GM23248 (cell line): Measurements from ENCODE around the gene RABGAP1L. TPM values are rescaled to one million over a fixed set of nuclear protein-coding genes. Genes with fewer than 3 reads are reported as not detected.

Source experiments
- DNase-seq: peaks from one replicate; pipeline ENCODE4 v3.0.0-alpha.2; 2015
- H2AFZ ChIP-seq: fragments of 200-600 bp; sonication (generic); 2 replicates; pipeline ENCODE4 v1.6.1; 2016; ENCODE audit warnings: antibody characterized with exemption
- H3F3A ChIP-seq: fragments of 200-600 bp; sonication (generic); 2 replicates; pipeline ENCODE4 v1.6.1; 2016; ENCODE audit warnings: mild to moderate bottlenecking, antibody characterized with exemption, mixed run types; ENCODE audit not compliant: insufficient read depth
- H3K27ac ChIP-seq: fragments of 200-600 bp; sonication (generic); 2 replicates; pipeline ENCODE4 v1.5.1; 2016; ENCODE audit warnings: mild to moderate bottlenecking
- H3K27me3 ChIP-seq: fragments of 200-600 bp; sonication (generic); replicated peaks from 2 replicates; pipeline ENCODE4 v1.6.1; 2016; ENCODE audit warnings: mild to moderate bottlenecking; ENCODE audit not compliant: insufficient read depth
- H3K36me3 ChIP-seq: fragments of 200-600 bp; sonication (generic); 2 replicates; pipeline ENCODE4 v1.6.1; 2016; ENCODE audit warnings: low read depth, mild to moderate bottlenecking
- H3K4me1 ChIP-seq: fragments of 200-600 bp; sonication (generic); 2 replicates; pipeline ENCODE4 v1.6.1; 2016; ENCODE audit warnings: mild to moderate bottlenecking; ENCODE audit not compliant: insufficient read depth
- H3K4me2 ChIP-seq: fragments of 200-600 bp; sonication (generic); one replicate; pipeline ENCODE4 v1.6.1; 2016; ENCODE audit warnings: mild to moderate bottlenecking; ENCODE audit not compliant: unreplicated experiment
- H3K4me3 ChIP-seq: fragments of 200-600 bp; sonication (generic); 2 replicates; pipeline ENCODE4 v1.5.1; 2016; ENCODE audit warnings: mild to moderate bottlenecking
- H3K79me2 ChIP-seq: fragments of 200-600 bp; sonication (generic); 2 replicates; pipeline ENCODE4 v1.6.1; 2016; ENCODE audit warnings: mild to moderate bottlenecking; ENCODE audit not compliant: insufficient read depth
- H3K9ac ChIP-seq: fragments of 200-600 bp; sonication (generic); 2 replicates; pipeline ENCODE4 v1.6.1; 2016; ENCODE audit warnings: mild to moderate bottlenecking
- H3K9me2 ChIP-seq: fragments of 200-600 bp; sonication (generic); 2 replicates; pipeline ENCODE4 v1.6.1; 2016; ENCODE audit warnings: mixed run types, mild to moderate bottlenecking, moderate library complexity; ENCODE audit not compliant: insufficient read depth
- H3K9me3 ChIP-seq: fragments of 200-600 bp; sonication (generic); one replicate; pipeline ENCODE4 v1.6.1; 2017; ENCODE audit warnings: low read depth
- H4K20me1 ChIP-seq: fragments of 200-600 bp; sonication (generic); 2 replicates; pipeline ENCODE4 v1.6.0; 2016; ENCODE audit not compliant: insufficient read depth
- EZH2 ChIP-seq: fragments of 200-600 bp; sonication (generic); IDR thresholded peaks from 2 replicates; pipeline ENCODE4 v1.6.1; 2018; ENCODE audit warnings: antibody characterized with exemption, mild to moderate bottlenecking; ENCODE audit not compliant: insufficient read depth, poor library complexity, severe bottlenecking
- EZH2phosphoT487 ChIP-seq: fragments of 200-600 bp; sonication (generic); IDR thresholded peaks from 2 replicates; pipeline ENCODE4 v1.6.1; 2018; ENCODE audit warnings: antibody characterized with exemption, moderate library complexity, mild to moderate bottlenecking, low read depth; ENCODE audit not compliant: insufficient read depth
- WGBS, 2 experiments: methylation state at CpG; one replicate each; pipeline ENCODE4 v1.1.6; 2015 to 2017; ENCODE audit warnings: low lambda C conversion rate in 2 of 2, low coverage in 1 of 2; ENCODE audit errors: missing lambda C conversion rate in 2 of 2; 5-methylcytosine and 5-hydroxymethylcytosine counted together
- in situ Hi-C: fragments of 300-500 bp; cut with MboI; formaldehyde crosslinking; loops from 2 replicates; pipeline ENCODE4 v1.15.0; 2020
- polyA plus RNA-seq: library from polyadenylated mRNA; unstranded; fragments of >200 nt; fragmentation: Nextera tagmentation; extraction: Ambion mirVana; gene quantifications from 2 replicates; pipeline ENCODE4 v1.2.1, GENCODE V29; 2016
- total RNA-seq: library from RNA; depleted of rRNA; stranded (reverse); fragments of >200 nt; shearing (Covaris generic); gene quantifications from 2 replicates; pipeline ENCODE4 v1.2.3, GENCODE V29; 2014

RABGAP1L gene
- total and polyA plus RNA-seq, 2 experiments from 2014 or later, result 13.7 to 21.6 TPM

- H3K27me3 ChIP-seq, result no peaks in the 10 kb centered on the region
- 94 to 95% methylated on average over 7 of the region's 7 CpGs for WGBS, 2 experiments
- in situ Hi-C loops, result no loop called here
- 0 out of 2 replicates have a peak, but pooled peaks cover 2% of the 10 kb centered on the region for H3K4me1 ChIP-seq
- no peak overlapping the region for H3K27ac ChIP-seq
- no peaks in the 10 kb centered on the region for H4K20me1 ChIP-seq
- no peaks in the 10 kb centered on the region for H3K9me3 ChIP-seq
- H3K9me2 ChIP-seq, result no peaks in the 10 kb centered on the region
- H3K36me3 ChIP-seq, result no peaks in the 10 kb centered on the region
- H3K79me2 ChIP-seq, result no peaks in the 10 kb centered on the region
- DNase-seq, result no peak
- H3K9ac ChIP-seq, result no peak overlapping the region
- no peak overlapping the region for H2AFZ ChIP-seq
- no peaks in the 10 kb centered on the region for H3F3A ChIP-seq
- no peak overlapping the region for H3K4me3 ChIP-seq
- no peak overlapping the region for H3K4me2 ChIP-seq
- no peak for TF ChIP-seq EZH2phosphoT487
- TF ChIP-seq EZH2, result no peak
Observed at GRCh38 chr1:174678657-174679056, 519.3 kb downstream of the RABGAP1L start.

GRCh38 chr1:174680101-174680500 is 520.8 kb downstream of the RABGAP1L start:
- TF ChIP-seq EZH2phosphoT487 (no peak), EZH2 (no peak)
- DNase-seq, result no peak
- no peak overlapping the region for H3K4me3 ChIP-seq
- H2AFZ ChIP-seq, result no peak overlapping the region
- H3K36me3 ChIP-seq, result no peaks in the 10 kb centered on the region
- in situ Hi-C loops, result no loop called here
- 0 out of 2 replicates have a peak, but pooled peaks cover 2% of the 10 kb centered on the region for H3K4me1 ChIP-seq
- H3F3A ChIP-seq, result no peaks in the 10 kb centered on the region
- WGBS, 2 experiments, result 79 to 84% methylated on average over 3 of the region's 3 CpGs
- no peak overlapping the region for H3K27ac ChIP-seq
- H3K9me2 ChIP-seq, result no peaks in the 10 kb centered on the region
- no peak overlapping the region for H3K9ac ChIP-seq
- H3K79me2 ChIP-seq, result no peaks in the 10 kb centered on the region
- no peaks in the 10 kb centered on the region for H4K20me1 ChIP-seq
- H3K4me2 ChIP-seq, result no peak overlapping the region
- no peaks in the 10 kb centered on the region for H3K27me3 ChIP-seq
- no peaks in the 10 kb centered on the region for H3K9me3 ChIP-seq

GRCh38 chr1:174682419-174683008 is 523.2 kb downstream of the RABGAP1L start:
- no peak overlapping the region for H3K27ac ChIP-seq
- 39 to 47% methylated on average over 2 of the region's 2 CpGs for WGBS, 2 experiments
- H3K9me3 ChIP-seq, result no peaks in the 10 kb centered on the region
- in situ Hi-C loops, result no loop called here
- no peaks in the 10 kb centered on the region for H3K9me2 ChIP-seq
- H4K20me1 ChIP-seq, result no peaks in the 10 kb centered on the region
- H3K79me2 ChIP-seq, result no peaks in the 10 kb centered on the region
- H3K4me1 ChIP-seq, result 0 out of 2 replicates have a peak, but pooled peaks cover 2% of the 10 kb centered on the region
- peak; percentile 52 for DNase-seq
- no peak overlapping the region for H3K4me2 ChIP-seq
- H3K9ac ChIP-seq, result no peak overlapping the region
- no peaks in the 10 kb centered on the region for H3F3A ChIP-seq
- H2AFZ ChIP-seq, result no peak overlapping the region
- H3K27me3 ChIP-seq, result no peaks in the 10 kb centered on the region
- H3K36me3 ChIP-seq, result no peaks in the 10 kb centered on the region
- no peak overlapping the region for H3K4me3 ChIP-seq
- TF ChIP-seq EZH2phosphoT487, result no peak
- TF ChIP-seq EZH2, result no peak

- H3K27me3 ChIP-seq, result no peaks in the 10 kb centered on the region
- H3K4me2 ChIP-seq, result no peak overlapping the region
- H3K79me2 ChIP-seq, result no peaks in the 10 kb centered on the region
- H3K9me2 ChIP-seq, result no peaks in the 10 kb centered on the region
- H3F3A ChIP-seq, result no peaks in the 10 kb centered on the region
- no peaks in the 10 kb centered on the region for H4K20me1 ChIP-seq
- H2AFZ ChIP-seq, result no peak overlapping the region
- H3K27ac ChIP-seq, result no peak overlapping the region
- TF ChIP-seq EZH2, result no peak
- no peak for TF ChIP-seq EZH2phosphoT487
- no peak overlapping the region for H3K9ac ChIP-seq
- H3K4me1 ChIP-seq, result 0 out of 2 replicates have a peak, but pooled peaks cover 2% of the 10 kb centered on the region
- DNase-seq, result no peak
- H3K4me3 ChIP-seq, result no peak overlapping the region
- no peaks in the 10 kb centered on the region for H3K9me3 ChIP-seq
- no peaks in the 10 kb centered on the region for H3K36me3 ChIP-seq
- in situ Hi-C loops, result no loop called here
Observed at GRCh38 chr1:174686213-174686612, 526.9 kb downstream of the RABGAP1L start.

GRCh38 chr1:174689524-174689923 is 530.2 kb downstream of the RABGAP1L start:
- no peak overlapping the region for H3K27ac ChIP-seq
- H3K9me2 ChIP-seq, result no peaks in the 10 kb centered on the region
- H3K9ac ChIP-seq, result no peak overlapping the region
- in situ Hi-C loops, result no loop called here
- no peaks in the 10 kb centered on the region for H3K79me2 ChIP-seq
- 53 to 67% methylated on average over 1 of the region's 1 CpG for WGBS, 2 experiments
- TF ChIP-seq EZH2 (no peak), EZH2phosphoT487 (no peak)
- no peaks in the 10 kb centered on the region for H3F3A ChIP-seq
- no peak overlapping the region for H2AFZ ChIP-seq
- no peaks in the 10 kb centered on the region for H4K20me1 ChIP-seq
- no peaks in the 10 kb centered on the region for H3K36me3 ChIP-seq
- no peaks in the 10 kb centered on the region for H3K27me3 ChIP-seq
- H3K4me1 ChIP-seq, result 0 out of 2 replicates have a peak, but pooled peaks cover 6% of the 10 kb centered on the region
- no peaks in the 10 kb centered on the region for H3K9me3 ChIP-seq
- no peak for DNase-seq
- H3K4me3 ChIP-seq, result no peak overlapping the region
- no peak overlapping the region for H3K4me2 ChIP-seq
